K562 (cell line): ENCODE measurements around the gene UNC93B1. TPM values are rescaled to one million over a fixed set of nuclear protein-coding genes. Genes with fewer than 3 reads are reported as not detected.

Experiments used
- CEBPZ ChIP-seq: fragments of 150-350 bp; IDR thresholded peaks from 2 replicates; pipeline ENCODE4 v1.6.1; 2014; ENCODE audit warnings: low read depth, mild to moderate bottlenecking, low read length, borderline replicate concordance
- DLX4 ChIP-seq: fragments of 250-450 bp; sonication (Bioruptor Pico); IDR thresholded peaks from 2 replicates; pipeline ENCODE4 v1.6.1; 2021; ENCODE audit warnings: mild to moderate bottlenecking
- FOXA3 ChIP-seq, 2 experiments: fragments of 450-650 bp in 1 of 2; sonication (generic) in 1 of 2; formaldehyde crosslinking; IDR thresholded peaks in 1 of 2; conservative IDR thresholded peaks in 1 of 2; 2 replicates each; pipeline versions ENCODE4 v1.4.0 to v1.8.0; 2020 to 2022; ENCODE audit warnings: mild to moderate bottlenecking in 2 of 2, missing genetic modification reagents in 1 of 2
- GTF2A2 ChIP-seq: IDR thresholded peaks from 2 replicates; pipeline ENCODE4 v1.6.1; 2016; ENCODE audit warnings: mild to moderate bottlenecking, missing genetic modification characterization, missing compliant biosample characterization
- KLF13 ChIP-seq: fragments of 450-650 bp; IDR thresholded peaks from 2 replicates; pipeline ENCODE4 v1.6.1; 2016; ENCODE audit warnings: missing genetic modification characterization, low read depth, mild to moderate bottlenecking, missing compliant biosample characterization, moderate library complexity, borderline replicate concordance
- SMAD2 ChIP-seq: fragments of 150-350 bp; IDR thresholded peaks from 2 replicates; pipeline ENCODE4 v1.6.1; 2014; ENCODE audit warnings: low read depth, mild to moderate bottlenecking, low read length
- SMAD4 ChIP-seq: fragments of 250-450 bp; sonication (Bioruptor Pico); conservative IDR thresholded peaks from 2 replicates; pipeline ENCODE4 v1.8.0; 2021; ENCODE audit warnings: inconsistent platforms, mild to moderate bottlenecking, moderate library complexity
- THRA ChIP-seq: fragments of 450-650 bp; IDR thresholded peaks from 2 replicates; pipeline ENCODE4 v1.6.1; 2017; ENCODE audit warnings: mild to moderate bottlenecking, moderate library complexity
- ZBTB17 ChIP-seq: fragments of 450-650 bp; formaldehyde crosslinking; IDR thresholded peaks from 2 replicates; pipeline ENCODE4 v1.4.0; 2020; ENCODE audit warnings: mild to moderate bottlenecking
- ZFP91 ChIP-seq: sonication (generic); formaldehyde crosslinking; IDR thresholded peaks from 2 replicates; pipeline ENCODE4 v1.8.0; 2022; ENCODE audit warnings: mild to moderate bottlenecking, missing genetic modification reagents
- ZNF140 ChIP-seq: fragments of 250-450 bp; sonication (Bioruptor Pico); IDR thresholded peaks from 2 replicates; pipeline ENCODE4 v1.8.0; 2021; ENCODE audit warnings: moderate library complexity, mild to moderate bottlenecking, inconsistent platforms
- ZNF217 ChIP-seq: sonication (generic); formaldehyde crosslinking; IDR thresholded peaks from 2 replicates; pipeline ENCODE4 v1.8.0; 2022; ENCODE audit warnings: mild to moderate bottlenecking, missing genetic modification reagents
- ZNF408 ChIP-seq: fragments of 250-450 bp; sonication (Bioruptor Pico); IDR thresholded peaks from 2 replicates; pipeline ENCODE4 v1.4.0; 2020; ENCODE audit warnings: low read depth, mild to moderate bottlenecking, moderate library complexity
- ZNF449 ChIP-seq: fragments of 250-450 bp; sonication (Bioruptor Pico); IDR thresholded peaks from 2 replicates; pipeline ENCODE4 v1.8.0; 2022; ENCODE audit warnings: moderate library complexity, mild to moderate bottlenecking, inconsistent platforms
- ZNF764 ChIP-seq: fragments of 250-450 bp; sonication (Bioruptor Pico); IDR thresholded peaks from 2 replicates; pipeline ENCODE4 v1.4.0; 2020; ENCODE audit warnings: low read depth, mild to moderate bottlenecking, moderate library complexity
- polyA plus RNA-seq, 8 experiments: library from polyadenylated mRNA; depleted of rRNA in 4 of 8; stranded (reverse) in 5 of 8; unstranded in 3 of 8; fragments of >200 nt; fragmentation: Nextera tagmentation in 2 of 8; fragmentation: Illumina TruSeq in 1 of 8; extraction: Ambion mirVana in 2 of 8; extraction: Trizol in 1 of 8; gene quantifications; 2 replicates each; pipeline versions ENCODE4 v1.2.1 to v1.2.3, GENCODE V29; 2011 to 2014; ENCODE audit warnings: inconsistent platforms in 1 of 8, missing spikeins in 1 of 8
- total RNA-seq, 7 experiments: library from RNA; depleted of rRNA in 6 of 7; stranded (reverse); fragments of >200 nt in 6 of 7; fragmentation: Illumina TruSeq in 2 of 7; extraction: Trizol in 2 of 7; gene quantifications; 2 replicates each; pipeline versions ENCODE4 v1.2.1 to v1.2.3, GENCODE V29; 2011 to 2021; ENCODE audit warnings: low replicate concordance in 1 of 7

Gene UNC93B1
- total and polyA plus RNA-seq, 9 of the 15 experiments (the other 6 are each of a cell fraction or from before 2014, with no cell fraction given) = 0.10 to 13.6 (median 6.5) TPM

- no peak for TF ChIP-seq ZFP91
- no peak for TF ChIP-seq ZNF408 (CRISPR knock-in tag)
- TF ChIP-seq SMAD2 = no peak
- no peak for TF ChIP-seq DLX4 (CRISPR knock-in tag)
- TF ChIP-seq ZNF764 (CRISPR knock-in tag) = no peak
- 0 out of 2 replicates have a peak, but pooled peaks have one; percentile 52 for TF ChIP-seq ZNF449 (CRISPR knock-in tag)
- peak; percentile 78 for TF ChIP-seq SMAD4 (CRISPR knock-in tag)
- TF ChIP-seq ZNF217 (CRISPR knock-in tag) = no peak
- no peak for TF ChIP-seq THRA
- no peak for TF ChIP-seq CEBPZ
- TF ChIP-seq ZNF140 (CRISPR knock-in tag) = no peak
- no peak for TF ChIP-seq KLF13
- TF ChIP-seq ZBTB17 = 0 out of 2 replicates have a peak, but pooled peaks have one; percentile 46
- TF ChIP-seq FOXA3 (CRISPR knock-in tag; conservative IDR thresholded peaks at IDR 0.05 in 1 of 2, IDR thresholded peaks at IDR 0.05 in 1 of 2) = no peak
- 0 out of 2 replicates have a peak, but pooled peaks have one; percentile 49 for TF ChIP-seq GTF2A2 (tag)
These were observed 7.4 kb upstream of the UNC93B1 start (continued) for GRCh38 chr11:68011051-68011943.
